Measurements from ENCODE around the gene TTC14. TPM values are rescaled to one million over a fixed set of nuclear protein-coding genes. Genes with fewer than 3 reads are reported as not detected.

TTC14 gene
- total and polyA plus RNA-seq, 2 of the 13 experiments (the other 11 are each of a cell fraction or from before 2014, with no cell fraction given), result 28.1 to 35.9 TPM

DNA sequence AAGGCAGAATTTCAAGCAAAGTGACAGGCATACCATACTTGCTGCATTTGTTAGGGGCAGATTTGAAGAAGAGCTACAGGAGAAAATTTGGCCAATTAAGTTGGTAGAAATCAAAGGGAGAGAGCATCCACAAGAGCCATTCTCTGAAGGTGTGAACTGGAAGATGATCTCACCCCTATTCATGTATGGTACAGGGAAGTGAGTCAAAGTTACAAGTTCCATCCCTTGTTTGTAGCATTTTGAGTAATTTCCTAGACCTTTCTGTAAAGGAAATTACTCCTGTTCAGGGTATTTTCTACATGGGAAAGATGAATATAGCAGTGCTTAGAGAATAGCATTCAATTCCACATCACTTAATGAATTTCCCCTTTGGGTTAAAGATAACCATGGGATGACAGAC, 28.4 kb downstream of the TTC14 start:
- FAIRE-seq, result no peak
- no peak for ATAC-seq
- no TSS peak for BruUV-seq (replicated peaks)
- Histone ChIP-seq H3K4me1 (ENCODE audit: insufficient read depth, low read length) (no peaks in the 10 kb centered on the region), H3K36me3 (replicated peaks in 1 of 2; ENCODE audit: control insufficient read depth in 1 of 2, insufficient read depth in 2 of 2, low read length in 2 of 2) (no peaks in the 10 kb centered on the region), H3K27ac (ENCODE audit: extremely low read length, insufficient read depth, low read length) (no peak overlapping the region), H3K4me3 (replicated peaks in 1 of 3; ENCODE audit: insufficient read depth in 1 of 3, low read depth in 2 of 3, low read length in 3 of 3) (no peak overlapping the region), H2AFZ (ENCODE audit: low read length) (no peak overlapping the region), H3K9ac (ENCODE audit: insufficient read depth, low read depth, low read length) (no peak overlapping the region), H3K4me2 (ENCODE audit: low read depth, low read length) (no peak overlapping the region), H4K20me1 (ENCODE audit: insufficient read depth, low read length) (no peaks in the 10 kb centered on the region), H3K79me2 (ENCODE audit: insufficient read depth, low read length) (no peaks in the 10 kb centered on the region), H3K27me3 (ENCODE audit: control insufficient read depth in 1 of 2, insufficient read depth in 2 of 2, low read length in 2 of 2) (no peaks in the 10 kb centered on the region), H3K9me3 (ENCODE audit: low read length) (no peaks in the 10 kb centered on the region)
- ChIA-PET POLR2A (no interaction called here), CTCF (ENCODE audit: low intra/inter-chr PET ratio, low total read pairs) (no interaction called here)
- in situ Hi-C loops (cut with HindIII; ENCODE audit: extremely low pct_ligation_motif_present, low pct_unique_long_range_greater_than_20kb) (no loop called here), intact Hi-C loops (cut with micrococcal nuclease; ENCODE audit: unreplicated experiment) (no loop called here)
- no peak for DNase-seq (ENCODE audit: low spot score)
- TF ChIP-seq ZNF850 (CRISPR knock-in tag; conservative IDR thresholded peaks at IDR 0.05) (no peak), ZNF451 (CRISPR knock-in tag; IDR thresholded peaks at IDR 0.05) (no peak), MLLT10 (CRISPR knock-in tag; IDR thresholded peaks at IDR 0.05) (no peak), SMC3 (IDR thresholded peaks at IDR 0.05; ENCODE audit: low read length) (no peak), FOXA1 (IDR thresholded peaks at IDR 0.05) (no peak), FOXA1 (CRISPR knock-in tag; IDR thresholded peaks at IDR 0.05) (no peak), ZFP91 (CRISPR knock-in tag; IDR thresholded peaks at IDR 0.05; ENCODE audit: borderline replicate concordance) (no peak), ZMAT3 (CRISPR knock-in tag; conservative IDR thresholded peaks at IDR 0.05) (no peak)
- TF ChIP-seq, protein P1, sequence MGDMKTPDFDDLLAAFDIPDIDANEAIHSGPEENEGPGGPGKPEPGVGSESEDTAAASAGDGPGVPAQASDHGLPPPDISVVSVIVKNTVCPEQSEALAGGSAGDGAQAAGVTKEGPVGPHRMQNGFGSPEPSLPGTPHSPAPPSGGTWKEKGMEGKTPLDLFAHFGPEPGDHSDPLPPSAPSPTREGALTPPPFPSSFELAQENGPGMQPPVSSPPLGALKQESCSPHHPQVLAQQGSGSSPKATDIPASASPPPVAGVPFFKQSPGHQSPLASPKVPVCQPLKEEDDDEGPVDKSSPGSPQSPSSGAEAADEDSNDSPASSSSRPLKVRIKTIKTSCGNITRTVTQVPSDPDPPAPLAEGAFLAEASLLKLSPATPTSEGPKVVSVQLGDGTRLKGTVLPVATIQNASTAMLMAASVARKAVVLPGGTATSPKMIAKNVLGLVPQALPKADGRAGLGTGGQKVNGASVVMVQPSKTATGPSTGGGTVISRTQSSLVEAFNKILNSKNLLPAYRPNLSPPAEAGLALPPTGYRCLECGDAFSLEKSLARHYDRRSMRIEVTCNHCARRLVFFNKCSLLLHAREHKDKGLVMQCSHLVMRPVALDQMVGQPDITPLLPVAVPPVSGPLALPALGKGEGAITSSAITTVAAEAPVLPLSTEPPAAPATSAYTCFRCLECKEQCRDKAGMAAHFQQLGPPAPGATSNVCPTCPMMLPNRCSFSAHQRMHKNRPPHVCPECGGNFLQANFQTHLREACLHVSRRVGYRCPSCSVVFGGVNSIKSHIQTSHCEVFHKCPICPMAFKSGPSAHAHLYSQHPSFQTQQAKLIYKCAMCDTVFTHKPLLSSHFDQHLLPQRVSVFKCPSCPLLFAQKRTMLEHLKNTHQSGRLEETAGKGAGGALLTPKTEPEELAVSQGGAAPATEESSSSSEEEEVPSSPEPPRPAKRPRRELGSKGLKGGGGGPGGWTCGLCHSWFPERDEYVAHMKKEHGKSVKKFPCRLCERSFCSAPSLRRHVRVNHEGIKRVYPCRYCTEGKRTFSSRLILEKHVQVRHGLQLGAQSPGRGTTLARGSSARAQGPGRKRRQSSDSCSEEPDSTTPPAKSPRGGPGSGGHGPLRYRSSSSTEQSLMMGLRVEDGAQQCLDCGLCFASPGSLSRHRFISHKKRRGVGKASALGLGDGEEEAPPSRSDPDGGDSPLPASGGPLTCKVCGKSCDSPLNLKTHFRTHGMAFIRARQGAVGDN (CRISPR knock-in tag; IDR thresholded peaks at IDR 0.05), result no peak
- TF ChIP-seq, protein P2, sequence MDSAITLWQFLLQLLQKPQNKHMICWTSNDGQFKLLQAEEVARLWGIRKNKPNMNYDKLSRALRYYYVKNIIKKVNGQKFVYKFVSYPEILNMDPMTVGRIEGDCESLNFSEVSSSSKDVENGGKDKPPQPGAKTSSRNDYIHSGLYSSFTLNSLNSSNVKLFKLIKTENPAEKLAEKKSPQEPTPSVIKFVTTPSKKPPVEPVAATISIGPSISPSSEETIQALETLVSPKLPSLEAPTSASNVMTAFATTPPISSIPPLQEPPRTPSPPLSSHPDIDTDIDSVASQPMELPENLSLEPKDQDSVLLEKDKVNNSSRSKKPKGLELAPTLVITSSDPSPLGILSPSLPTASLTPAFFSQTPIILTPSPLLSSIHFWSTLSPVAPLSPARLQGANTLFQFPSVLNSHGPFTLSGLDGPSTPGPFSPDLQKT (CRISPR knock-in tag; IDR thresholded peaks at IDR 0.05; ENCODE audit: borderline replicate concordance), result no peak
- TF ChIP-seq, protein P3, sequence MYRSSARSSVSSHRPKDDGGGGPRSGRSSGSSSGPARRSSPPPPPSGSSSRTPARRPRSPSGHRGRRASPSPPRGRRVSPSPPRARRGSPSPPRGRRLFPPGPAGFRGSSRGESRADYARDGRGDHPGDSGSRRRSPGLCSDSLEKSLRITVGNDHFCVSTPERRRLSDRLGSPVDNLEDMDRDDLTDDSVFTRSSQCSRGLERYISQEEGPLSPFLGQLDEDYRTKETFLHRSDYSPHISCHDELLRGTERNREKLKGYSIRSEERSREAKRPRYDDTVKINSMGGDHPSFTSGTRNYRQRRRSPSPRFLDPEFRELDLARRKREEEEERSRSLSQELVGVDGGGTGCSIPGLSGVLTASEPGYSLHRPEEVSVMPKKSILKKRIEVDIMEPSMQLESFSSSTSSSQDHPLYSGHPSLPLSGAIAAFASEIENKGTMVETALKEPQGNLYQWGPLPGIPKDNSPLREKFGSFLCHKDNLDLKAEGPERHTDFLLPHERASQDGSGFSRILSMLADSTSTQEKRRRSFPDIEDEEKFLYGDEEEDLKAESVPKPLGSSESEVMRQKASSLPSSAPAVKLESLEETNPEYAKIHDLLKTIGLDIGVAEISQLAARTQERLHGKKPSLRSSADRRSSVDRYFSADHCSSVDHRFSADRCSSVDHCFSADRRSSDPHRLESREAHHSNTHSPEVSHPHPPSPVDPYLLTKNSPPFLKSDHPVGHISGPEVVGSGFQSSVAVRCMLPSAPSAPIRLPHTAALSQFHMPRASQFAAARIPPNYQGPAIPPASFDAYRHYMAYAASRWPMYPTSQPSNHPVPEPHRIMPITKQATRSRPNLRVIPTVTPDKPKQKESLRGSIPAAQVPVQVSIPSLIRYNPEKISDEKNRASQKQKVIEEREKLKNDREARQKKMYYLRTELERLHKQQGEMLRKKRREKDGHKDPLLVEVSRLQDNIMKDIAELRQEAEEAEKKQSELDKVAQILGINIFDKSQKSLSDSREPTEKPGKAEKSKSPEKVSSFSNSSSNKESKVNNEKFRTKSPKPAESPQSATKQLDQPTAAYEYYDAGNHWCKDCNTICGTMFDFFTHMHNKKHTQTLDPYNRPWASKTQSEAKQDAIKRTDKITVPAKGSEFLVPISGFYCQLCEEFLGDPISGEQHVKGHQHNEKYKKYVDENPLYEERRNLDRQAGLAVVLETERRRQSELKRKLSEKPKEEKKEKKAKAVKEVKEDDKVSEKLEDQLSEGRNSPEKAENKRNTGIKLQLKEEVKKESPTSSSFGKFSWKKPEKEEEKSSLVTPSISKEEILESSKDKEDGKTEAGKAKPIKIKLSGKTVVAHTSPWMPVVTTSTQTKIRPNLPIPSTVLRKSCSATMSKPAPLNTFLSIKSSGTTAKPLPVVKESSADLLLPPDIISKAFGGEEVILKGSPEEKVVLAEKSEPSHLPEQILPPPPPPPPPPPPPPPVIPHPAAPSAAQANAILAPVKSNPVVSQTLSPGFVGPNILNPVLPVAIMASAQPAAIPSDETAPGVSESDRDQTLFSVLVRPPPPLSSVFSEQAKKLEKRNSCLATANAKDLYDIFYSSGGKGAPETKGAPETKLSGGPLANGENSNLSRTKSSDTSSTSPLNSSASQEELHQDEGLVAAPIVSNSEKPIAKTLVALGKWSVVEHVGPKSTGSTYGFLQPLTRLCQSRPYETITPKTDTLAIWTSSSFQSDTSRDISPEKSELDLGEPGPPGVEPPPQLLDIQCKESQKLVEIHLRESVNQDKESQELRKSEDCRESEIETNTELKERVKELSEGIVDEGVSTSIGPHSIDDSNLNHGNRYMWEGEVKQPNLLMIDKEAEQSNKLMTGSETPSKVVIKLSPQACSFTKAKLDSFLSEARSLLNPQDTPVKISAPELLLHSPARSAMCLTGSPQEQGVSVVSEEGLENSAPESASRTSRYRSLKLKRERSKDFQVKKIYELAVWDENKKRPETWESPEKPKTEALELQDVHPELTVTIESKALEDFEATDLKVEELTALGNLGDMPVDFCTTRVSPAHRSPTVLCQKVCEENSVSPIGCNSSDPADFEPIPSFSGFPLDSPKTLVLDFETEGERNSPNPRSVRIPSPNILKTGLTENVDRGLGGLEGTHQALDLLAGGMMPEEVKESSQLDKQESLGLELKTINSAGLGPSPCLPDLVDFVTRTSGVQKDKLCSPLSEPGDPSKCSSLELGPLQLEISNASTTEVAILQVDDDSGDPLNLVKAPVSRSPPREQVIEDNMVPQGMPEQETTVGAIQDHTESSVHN (CRISPR knock-in tag; IDR thresholded peaks at IDR 0.05), result no peak

All from HepG2 (cell line).